AG09319 (cell line): ENCODE measurements around the gene SLX9.
"Not testable (repeated sequence)": the region's sequence is repeated elsewhere in the genome, so short reads cannot be mapped to it uniquely, and the experiment has no call there.

Experiments
- DNase-seq: peaks from one replicate; pipeline ENCODE4 v3.0.0-alpha.2; 2010; ENCODE audit warnings: low read depth; ENCODE audit errors: extremely low read depth
- CTCF ChIP-seq: IDR thresholded peaks from 2 replicates; pipeline ENCODE4 v1.5.1; 2011; ENCODE audit warnings: low read depth, mild to moderate bottlenecking, inconsistent platforms, low read length, moderate library complexity

Gene SLX9

GRCh38 chr21:44925378-44925755 is 14.5 kb upstream of the SLX9 start:
- no peak for DNase-seq
- no peak for TF ChIP-seq CTCF

GRCh38 chr21:44926331-44927101 is 13.3 kb upstream of the SLX9 start:
- TF ChIP-seq CTCF, result no peak
- DNase-seq, result no peak

DNA sequence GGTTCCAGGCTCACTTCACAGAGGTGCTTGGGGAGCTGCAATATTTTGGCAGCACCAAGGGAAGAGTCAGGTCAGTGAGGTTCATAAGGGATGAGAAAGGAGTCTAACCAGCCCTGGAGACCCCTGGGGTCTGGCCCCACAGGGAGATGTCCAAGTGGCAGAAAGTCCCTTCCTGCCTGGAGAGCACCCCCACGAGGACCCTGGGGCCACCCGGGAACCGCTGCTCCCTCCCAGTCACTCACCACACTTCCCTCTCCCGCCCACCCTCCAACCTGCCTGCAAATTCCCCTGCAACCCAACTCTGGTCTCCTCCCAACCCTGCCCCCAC is 12.6 kb upstream of the SLX9 start:
- DNase-seq, result no peak
- TF ChIP-seq CTCF, result no peak

DNA sequence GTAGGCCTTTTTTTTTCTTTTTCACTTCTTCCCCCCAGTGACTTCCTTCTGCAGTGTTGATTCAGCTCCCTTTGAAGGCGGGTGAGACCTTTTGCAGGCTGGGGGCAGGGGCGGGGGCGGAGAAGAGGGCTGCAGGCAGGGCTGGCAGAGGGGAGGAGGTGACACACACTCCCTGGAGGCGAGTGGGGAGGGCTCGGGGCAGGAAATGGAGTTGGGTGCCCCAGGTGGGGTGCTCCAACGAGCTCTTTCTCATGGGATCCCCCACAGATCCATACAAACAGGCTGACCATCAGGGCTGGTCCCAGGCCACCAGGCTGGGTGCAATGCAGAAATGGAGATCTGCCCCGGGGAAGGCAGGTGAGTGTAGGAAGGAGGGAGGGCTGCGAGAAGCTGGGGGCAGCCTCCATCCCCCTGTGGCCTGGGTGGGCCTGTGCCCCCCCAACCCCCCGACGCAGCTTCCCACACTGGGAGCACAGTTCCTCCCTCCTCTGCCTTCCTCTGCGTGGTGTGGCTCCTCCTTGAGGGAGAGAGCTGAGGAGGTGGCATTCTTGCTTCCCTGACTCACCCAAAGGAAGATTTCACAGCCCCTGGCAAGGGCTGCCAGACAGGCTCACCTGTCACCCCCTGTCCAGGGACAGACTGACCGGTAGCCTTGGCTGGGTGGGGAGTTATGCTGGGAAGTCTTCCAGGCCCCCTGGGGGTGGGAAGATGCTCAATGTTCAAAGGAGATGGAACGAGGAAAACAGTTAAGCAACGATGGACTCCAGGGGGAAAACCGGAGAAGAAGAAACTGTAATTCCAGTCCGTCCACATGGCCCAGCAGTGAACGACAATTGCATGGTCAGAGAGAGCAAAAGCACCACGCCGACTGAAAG is 12.0 kb upstream of the SLX9 start:
- DNase-seq, result no peak
- TF ChIP-seq CTCF, result peak; percentile 13

GRCh38 chr21:44928500-44929241 is 11.2 kb upstream of the SLX9 start:
- not testable (repeated sequence) for DNase-seq

DNA sequence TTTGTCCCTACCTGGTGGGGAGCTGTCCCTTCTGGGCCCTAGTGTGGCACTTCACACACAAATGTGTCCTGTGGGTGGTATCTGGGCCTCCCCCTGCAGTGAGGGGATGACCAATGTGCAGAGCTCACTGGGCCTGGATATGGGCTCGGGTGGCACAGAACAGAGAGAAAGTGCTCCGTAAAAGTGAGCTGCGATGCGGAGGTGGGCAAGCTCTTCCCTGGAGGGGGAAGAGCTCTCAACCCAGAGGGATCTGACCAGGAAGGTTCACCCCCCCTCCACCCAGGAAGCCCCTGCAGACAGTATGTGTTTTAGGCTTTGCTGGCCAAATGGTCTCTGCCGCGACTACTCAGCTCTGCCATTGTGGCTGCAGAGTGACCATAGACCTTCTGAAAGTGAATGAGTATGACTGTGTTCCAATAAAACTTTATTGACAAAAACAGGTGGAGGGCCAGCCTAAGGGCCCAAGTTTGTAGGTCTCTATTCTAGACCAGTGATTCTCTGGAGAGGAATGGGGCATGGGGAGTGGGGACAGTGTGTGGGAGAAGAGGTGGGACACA is 10.5 kb upstream of the SLX9 start:
- TF ChIP-seq CTCF, result no peak
- no peak for DNase-seq

DNA sequence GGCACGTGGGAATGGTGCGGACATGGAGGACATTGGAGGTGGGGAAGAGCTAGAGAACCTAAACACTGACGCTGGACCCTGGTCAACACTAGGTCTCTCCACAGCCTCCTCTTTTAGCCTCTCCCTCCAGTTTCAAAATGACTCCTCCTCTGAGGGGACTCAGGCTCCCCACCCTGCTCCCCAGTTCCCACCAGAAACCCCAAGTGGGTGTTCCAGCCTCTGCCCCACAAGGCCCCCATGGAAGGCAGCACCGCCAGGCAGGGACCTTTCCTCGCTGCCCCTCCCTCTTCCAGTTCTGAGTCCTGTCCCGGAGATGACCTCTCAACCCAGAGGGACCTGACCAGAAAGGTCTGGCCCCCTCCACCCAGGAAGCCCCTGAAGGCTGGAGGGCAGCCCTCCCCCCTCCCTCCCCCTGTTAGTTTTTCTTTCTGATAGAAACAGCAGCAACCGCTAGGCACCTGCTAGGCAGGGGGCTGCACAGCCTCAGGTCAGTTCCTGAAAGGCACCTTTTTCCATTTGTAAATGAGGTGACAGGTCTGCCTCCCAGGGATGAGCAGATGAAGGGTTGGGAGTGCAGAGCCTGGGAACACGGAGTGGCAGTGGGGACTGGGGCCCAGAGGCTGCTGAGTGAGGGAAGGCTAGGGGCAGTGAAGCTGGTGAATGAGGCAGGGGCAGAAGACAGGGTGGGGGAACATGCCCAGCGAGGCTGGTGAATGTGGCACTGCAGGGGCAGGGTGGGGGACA is 9.9 kb upstream of the SLX9 start:
- no peak for DNase-seq
- TF ChIP-seq CTCF, result no peak
